ENCODE data around the gene ZNF529.

Gene ZNF529

GRCh38 chr19:36572593-36573019, 486 bp downstream of the ZNF529 start:
- peak overlapping the region; percentile 70; the same call in 1 of the 2 replicates for H2AFZ ChIP-seq (ENCODE audit: low read length)
- no peaks in the 10 kb centered on the region for H4K20me1 ChIP-seq (ENCODE audit: insufficient read depth, low read length)
- peak overlapping the region; percentile 57 for H3K4me3 ChIP-seq (ENCODE audit: low read length)
- H3K36me3 ChIP-seq (replicated peaks; ENCODE audit: insufficient read depth, low read length): no peaks in the 10 kb centered on the region
- no peak overlapping the region for H3K27ac ChIP-seq (ENCODE audit: low read length)
- H3K9ac ChIP-seq (ENCODE audit: low read length): no peak overlapping the region
- DNase-seq: no peak
- no peaks in the 10 kb centered on the region for H3K4me1 ChIP-seq (ENCODE audit: low read length)
- TF ChIP-seq EZH2 (optimal IDR thresholded peaks at IDR 0.05; ENCODE audit: low read depth, low read length) (no peak), CTCF (IDR thresholded peaks at IDR 0.05; ENCODE audit: low read length) (no peak), EZH2phosphoT487 (IDR thresholded peaks at IDR 0.05; ENCODE audit: low read length) (no peak)
- H3K79me2 ChIP-seq (ENCODE audit: low read length): no peaks in the 10 kb centered on the region
- no peaks in the 10 kb centered on the region for H3K9me2 ChIP-seq (replicated peaks; ENCODE audit: insufficient read depth, low read length)
- no peaks in the 10 kb centered on the region for H3F3A ChIP-seq (ENCODE audit: insufficient read depth, low read length)
- peak overlapping the region; percentile 20; the same call in 1 of the 2 replicates for H3K4me2 ChIP-seq (ENCODE audit: low read depth, low read length)
- no peaks in the 10 kb centered on the region for H3K9me3 ChIP-seq (replicated peaks; ENCODE audit: insufficient read depth, low read length)
- no peaks in the 10 kb centered on the region for H3K27me3 ChIP-seq (replicated peaks; ENCODE audit: insufficient read depth, low read length)

- no peak for DNase-seq
- Histone ChIP-seq H3K27me3 (replicated peaks; ENCODE audit: insufficient read depth, low read length) (no peaks in the 10 kb centered on the region), H3K27ac (ENCODE audit: low read length) (no peak overlapping the region), H2AFZ (ENCODE audit: low read length) (no peak overlapping the region), H3K9me3 (replicated peaks; ENCODE audit: insufficient read depth, low read length) (no peaks in the 10 kb centered on the region), H3F3A (ENCODE audit: insufficient read depth, low read length) (no peaks in the 10 kb centered on the region), H3K4me2 (ENCODE audit: low read depth, low read length) (no peak overlapping the region), H3K4me3 (ENCODE audit: low read length) (no peak overlapping the region), H3K9ac (ENCODE audit: low read length) (no peak overlapping the region), H4K20me1 (ENCODE audit: insufficient read depth, low read length) (no peaks in the 10 kb centered on the region), H3K4me1 (ENCODE audit: low read length) (no peaks in the 10 kb centered on the region), H3K9me2 (replicated peaks; ENCODE audit: insufficient read depth, low read length) (no peaks in the 10 kb centered on the region), H3K79me2 (ENCODE audit: low read length) (no peaks in the 10 kb centered on the region), H3K36me3 (replicated peaks; ENCODE audit: insufficient read depth, low read length) (no peaks in the 10 kb centered on the region)
- no peak for TF ChIP-seq EZH2phosphoT487 (IDR thresholded peaks at IDR 0.05; ENCODE audit: low read length)
- TF ChIP-seq CTCF (IDR thresholded peaks at IDR 0.05; ENCODE audit: low read length): no peak
- no peak for TF ChIP-seq EZH2 (optimal IDR thresholded peaks at IDR 0.05; ENCODE audit: low read depth, low read length)
Observed at GRCh38 chr19:36564391-36564790, 8.7 kb downstream of the ZNF529 start.

- no peak for TF ChIP-seq EZH2 (optimal IDR thresholded peaks at IDR 0.05; ENCODE audit: low read depth, low read length)
- no peak for TF ChIP-seq EZH2phosphoT487 (IDR thresholded peaks at IDR 0.05; ENCODE audit: low read length)
- no peak for TF ChIP-seq CTCF (IDR thresholded peaks at IDR 0.05; ENCODE audit: low read length)
- Histone ChIP-seq H3K27me3 (replicated peaks; ENCODE audit: insufficient read depth, low read length) (no peaks in the 10 kb centered on the region), H3K9ac (ENCODE audit: low read length) (no peak overlapping the region), H4K20me1 (ENCODE audit: insufficient read depth, low read length) (no peaks in the 10 kb centered on the region), H3K4me1 (ENCODE audit: low read length) (no peaks in the 10 kb centered on the region), H3K79me2 (ENCODE audit: low read length) (no peaks in the 10 kb centered on the region), H2AFZ (ENCODE audit: low read length) (no peak overlapping the region), H3K9me2 (replicated peaks; ENCODE audit: insufficient read depth, low read length) (no peaks in the 10 kb centered on the region), H3K27ac (ENCODE audit: low read length) (no peak overlapping the region), H3K4me2 (ENCODE audit: low read depth, low read length) (no peak overlapping the region), H3K36me3 (replicated peaks; ENCODE audit: insufficient read depth, low read length) (no peaks in the 10 kb centered on the region), H3K4me3 (ENCODE audit: low read length) (no peak overlapping the region), H3K9me3 (replicated peaks; ENCODE audit: insufficient read depth, low read length) (no peaks in the 10 kb centered on the region; the same call in 1 of the 2 replicates), H3F3A (ENCODE audit: insufficient read depth, low read length) (no peaks in the 10 kb centered on the region)
- no peak for DNase-seq
Observed at GRCh38 chr19:36547001-36547732, 25.9 kb downstream of the ZNF529 start.

Data from MM.1S (cell line).